ENCODE results near the gene SIRT7.
"Not testable (repeated sequence)": the region's sequence is repeated elsewhere in the genome, so short reads cannot be mapped to it uniquely, and the experiment has no call there.

Gene SIRT7

GRCh38 chr17:81954131-81955057, 36.4 kb upstream of the SIRT7 start:
- DNase-seq, result no peak

- DNase-seq, result not testable (repeated sequence)
Measured at GRCh38 chr17:81953443-81953842, 35.5 kb upstream of the SIRT7 start.

GRCh38 chr17:81952792-81953228, 34.8 kb upstream of the SIRT7 start:
- no peak for DNase-seq

- no peak for DNase-seq
Measured at GRCh38 chr17:81951785-81952684, 34.1 kb upstream of the SIRT7 start.

- no peak for DNase-seq
Measured at GRCh38 chr17:81950501-81950900, 32.5 kb upstream of the SIRT7 start.

GRCh38 chr17:81948635-81949378, 30.8 kb upstream of the SIRT7 start:
- DNase-seq, result no peak

- no peak for DNase-seq
Measured at GRCh38 chr17:81947189-81947588, 29.2 kb upstream of the SIRT7 start, which contains the start of gene MYADML2. MYADML2 (minus strand) TSS chr17:81947233; CDS start chr17:81941741, 5,492 bp downstream.

- DNase-seq, result no peak
Measured at GRCh38 chr17:81944858-81945257, 26.9 kb upstream of the SIRT7 start.

- no peak for DNase-seq
Measured at GRCh38 chr17:81942167-81942553, 24.2 kb upstream of the SIRT7 start.

GRCh38 chr17:81941484-81942166, 23.6 kb upstream of the SIRT7 start:
- DNase-seq, result no peak

GRCh38 chr17:81940538-81941483, 22.8 kb upstream of the SIRT7 start:
- DNase-seq, result no peak

- DNase-seq, result no peak
Measured at GRCh38 chr17:81939881-81940385, 22.0 kb upstream of the SIRT7 start.

GRCh38 chr17:81939218-81939617, 21.2 kb upstream of the SIRT7 start:
- DNase-seq, result no peak

- no peak for DNase-seq
Measured at GRCh38 chr17:81935709-81936084, 17.7 kb upstream of the SIRT7 start.

- DNase-seq, result no peak
Measured at GRCh38 chr17:81934850-81935708, 17.1 kb upstream of the SIRT7 start.

- DNase-seq, result no peak
Measured at GRCh38 chr17:81934098-81934757, 16.3 kb upstream of the SIRT7 start.

GRCh38 chr17:81933178-81933699, 15.3 kb upstream of the SIRT7 start:
- DNase-seq, result no peak

GRCh38 chr17:81932333-81932983, 14.5 kb upstream of the SIRT7 start:
- no peak for DNase-seq

Measured in NCI-H446 treated with DMSO at 0.1 percent for 48 hours (cell line).